Glutamatergic neuron (in vitro differentiated cells): ENCODE data around the gene HTRA2. TPM values are rescaled to one million over a fixed set of nuclear protein-coding genes. Genes with fewer than 3 reads are reported as not detected.

ENCODE experiments used
- DNase-seq: peaks from one replicate; pipeline ENCODE4 v3.0.0; 2022
- H3K27ac Mint-ChIP-seq: one replicate; pipeline ENCODE4 v1.8.0; 2020; ENCODE audit warnings: mild to moderate bottlenecking, mixed read lengths, inconsistent platforms; ENCODE audit not compliant: unreplicated experiment
- H3K27me3 Mint-ChIP-seq: one replicate; pipeline ENCODE4 v1.8.0; 2020; ENCODE audit warnings: mild to moderate bottlenecking, moderate library complexity, mixed read lengths, inconsistent platforms; ENCODE audit not compliant: unreplicated experiment
- H3K36me3 Mint-ChIP-seq: one replicate; pipeline ENCODE4 v1.8.0; 2020; ENCODE audit warnings: mild to moderate bottlenecking, mixed read lengths, inconsistent platforms; ENCODE audit not compliant: unreplicated experiment
- H3K4me1 Mint-ChIP-seq: one replicate; pipeline ENCODE4 v1.8.0; 2020; ENCODE audit warnings: mild to moderate bottlenecking, low read depth, mixed read lengths, inconsistent platforms; ENCODE audit not compliant: unreplicated experiment
- H3K4me3 Mint-ChIP-seq: one replicate; pipeline ENCODE4 v1.8.0; 2020; ENCODE audit warnings: mild to moderate bottlenecking, mixed read lengths, inconsistent platforms; ENCODE audit not compliant: unreplicated experiment
- H3K9me3 Mint-ChIP-seq: one replicate; pipeline ENCODE4 v1.8.0; 2020; ENCODE audit warnings: mild to moderate bottlenecking, moderate library complexity, mixed read lengths, inconsistent platforms; ENCODE audit not compliant: unreplicated experiment
- CTCF ChIP-seq: fragments of 200-600 bp; sonication (generic); IDR thresholded peaks from one replicate; pipeline ENCODE4 v1.5.0; 2021; ENCODE audit not compliant: partially characterized antibody, unreplicated experiment
- total RNA-seq: library from RNA; stranded (reverse); fragmentation: NEBNext Ultra II Directional; extraction: Animal tissue kit (Norgen Biotek cat#: 25700); gene quantifications from one replicate; pipeline ENCODE4 v1.2.1, GENCODE V29; 2021; ENCODE audit not compliant: unreplicated experiment

Gene HTRA2
- total RNA-seq, 1 donor from 2014 or later = 46.7 TPM

DNA sequence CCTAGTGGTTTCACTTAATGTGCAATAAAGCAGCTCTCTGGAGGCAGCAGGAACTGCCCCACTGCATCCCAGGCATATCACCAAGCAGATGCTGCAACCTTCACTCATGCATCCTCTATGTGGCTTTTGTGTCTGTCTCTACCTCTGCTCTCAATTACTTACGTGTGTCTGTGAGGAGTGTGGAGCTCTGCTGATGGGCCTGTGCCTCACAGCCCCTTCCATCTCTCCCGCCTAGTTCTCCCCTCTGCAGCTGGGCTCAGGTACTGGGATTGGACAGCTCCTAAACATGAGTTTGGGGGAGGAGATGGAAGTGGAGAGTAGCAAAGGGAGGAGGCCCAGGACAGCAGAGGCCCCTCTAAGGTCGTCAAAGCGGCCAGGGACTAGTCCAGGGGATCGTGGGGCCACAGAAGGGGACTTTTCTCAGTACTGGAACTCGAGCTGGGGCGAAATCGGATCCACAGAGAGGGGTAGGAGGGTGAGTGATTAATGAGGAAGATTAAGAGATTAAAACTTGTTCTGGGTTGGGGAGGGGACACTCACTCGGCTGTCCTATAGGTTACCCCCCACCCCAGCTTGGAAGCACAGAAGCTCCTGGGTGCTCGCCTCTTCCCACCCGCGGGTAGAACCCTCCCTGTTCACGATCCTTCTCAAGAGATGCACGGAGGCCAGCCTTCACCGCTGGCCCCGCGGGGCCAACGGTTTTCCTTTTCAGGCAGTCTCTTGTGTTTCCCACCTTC is 28.2 kb upstream of the HTRA2 start:
- no peak for TF ChIP-seq CTCF
- Mint-ChIP-seq H3K4me1 (peaks cover 15% of the 10 kb centered on the region), H3K9me3 (peaks cover 8% of the 10 kb centered on the region), H3K27me3 (peaks cover 36% of the 10 kb centered on the region), H3K27ac (peak overlapping the region; percentile 84), H3K36me3 (peaks cover 10% of the 10 kb centered on the region), H3K4me3 (peak overlapping the region; percentile 82)
- no peak for DNase-seq

GRCh38 chr2:74502147-74502719 is 27.5 kb upstream of the HTRA2 start:
- peaks cover 15% of the 10 kb centered on the region for H3K9me3 Mint-ChIP-seq
- DNase-seq = no peak
- peaks cover 38% of the 10 kb centered on the region for H3K27me3 Mint-ChIP-seq
- H3K4me1 Mint-ChIP-seq = peaks cover 19% of the 10 kb centered on the region
- H3K27ac Mint-ChIP-seq = no peak overlapping the region
- H3K4me3 Mint-ChIP-seq = peak overlapping the region; percentile 82
- H3K36me3 Mint-ChIP-seq = peaks cover 8% of the 10 kb centered on the region
- TF ChIP-seq CTCF = no peak

DNA sequence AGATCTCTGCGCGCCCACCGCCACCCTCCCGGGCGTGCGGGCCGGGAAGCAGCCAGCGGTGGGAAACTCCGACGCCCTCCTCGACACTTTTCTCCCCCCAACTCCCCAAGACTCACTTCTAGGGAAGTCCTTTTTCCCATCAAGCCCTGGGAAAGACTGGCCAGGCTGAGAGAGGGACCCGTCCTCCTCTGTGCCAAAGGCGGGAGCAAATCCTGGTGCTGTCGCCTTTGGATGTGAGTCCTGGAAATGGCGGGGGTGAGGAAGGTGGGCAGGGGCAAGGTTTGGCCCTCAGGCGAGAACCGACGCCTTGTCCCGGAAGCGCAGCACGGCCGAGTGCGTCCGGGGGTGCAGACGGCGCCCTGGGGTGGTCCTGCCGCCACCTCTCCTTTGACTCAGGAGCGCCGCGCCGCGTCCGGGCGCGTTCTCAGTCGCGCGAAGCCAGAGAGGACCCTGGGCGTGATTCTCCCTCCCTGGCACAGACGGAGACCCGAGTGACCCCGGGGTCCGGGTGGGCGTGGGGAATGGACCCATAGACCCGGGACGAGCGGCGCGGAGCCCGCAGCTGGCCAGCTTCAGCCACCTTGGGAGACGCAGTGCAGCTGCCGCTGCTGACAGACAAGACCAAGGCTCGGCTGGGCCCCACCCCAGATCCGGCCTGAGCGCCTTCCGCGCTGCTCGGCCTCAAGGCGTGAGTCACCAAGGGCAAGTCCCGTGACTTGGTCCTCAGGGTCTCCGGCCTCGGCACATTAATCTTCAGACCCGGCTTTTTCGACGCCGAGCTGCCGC is 26.8 kb upstream of the HTRA2 start:
- Mint-ChIP-seq H3K4me3 (peak overlapping the region; percentile 82), H3K36me3 (peaks cover 8% of the 10 kb centered on the region), H3K27me3 (peaks cover 40% of the 10 kb centered on the region), H3K9me3 (peaks cover 22% of the 10 kb centered on the region), H3K27ac (no peak overlapping the region), H3K4me1 (peaks cover 19% of the 10 kb centered on the region)
- TF ChIP-seq CTCF = no peak
- DNase-seq = peak; percentile 64

GRCh38 chr2:74503506-74504475 is 25.9 kb upstream of the HTRA2 start:
- Mint-ChIP-seq H3K27me3 (peaks cover 40% of the 10 kb centered on the region), H3K27ac (no peak overlapping the region), H3K9me3 (peaks cover 29% of the 10 kb centered on the region), H3K36me3 (peaks cover 8% of the 10 kb centered on the region), H3K4me3 (peak overlapping the region; percentile 74), H3K4me1 (peaks cover 24% of the 10 kb centered on the region)
- DNase-seq = no peak
- TF ChIP-seq CTCF = no peak
